DMS 273 treated with DMSO at 0.1 percent for 48 hours (cell line): ENCODE data around the gene CFAP46.
"Not testable (repeated sequence)": the region's sequence is repeated elsewhere in the genome, so short reads cannot be mapped to it uniquely, and the experiment has no call there.

ENCODE experiments used
- DNase-seq: peaks from one replicate; lab custom pipeline; 2025; lab: John Stamatoyannopoulos, UW

Gene CFAP46

GRCh38 chr10:132962623-132963429 is 20.5 kb upstream of the CFAP46 start:
- DNase-seq = no peak

GRCh38 chr10:132961787-132962622 is 19.6 kb upstream of the CFAP46 start:
- DNase-seq = no peak

GRCh38 chr10:132961420-132961786 is 19.0 kb upstream of the CFAP46 start:
- DNase-seq = no peak

- no peak for DNase-seq
These were observed 18.5 kb upstream of the CFAP46 start for GRCh38 chr10:132960631-132961419.

- DNase-seq = no peak
These were observed 17.7 kb upstream of the CFAP46 start for GRCh38 chr10:132960071-132960472.

GRCh38 chr10:132959559-132959961 is 17.2 kb upstream of the CFAP46 start:
- DNase-seq = no peak

GRCh38 chr10:132958883-132959558 is 16.7 kb upstream of the CFAP46 start:
- no peak for DNase-seq

- no peak for DNase-seq
These were observed 15.9 kb upstream of the CFAP46 start for GRCh38 chr10:132957981-132958882.

GRCh38 chr10:132957131-132957530 is 14.8 kb upstream of the CFAP46 start:
- DNase-seq = no peak

GRCh38 chr10:132956259-132956658 is 13.9 kb upstream of the CFAP46 start:
- not testable (repeated sequence) for DNase-seq

GRCh38 chr10:132955479-132955878 is 13.1 kb upstream of the CFAP46 start:
- DNase-seq = no peak

- DNase-seq = no peak
These were observed 11.1 kb upstream of the CFAP46 start for GRCh38 chr10:132953428-132953827.

- no peak for DNase-seq
These were observed 9.6 kb upstream of the CFAP46 start for GRCh38 chr10:132951926-132952325.

- no peak for DNase-seq
These were observed 6.0 kb upstream of the CFAP46 start for GRCh38 chr10:132948351-132948750.

GRCh38 chr10:132947843-132948242 is 5.5 kb upstream of the CFAP46 start:
- DNase-seq = no peak

GRCh38 chr10:132946806-132947546 is 4.6 kb upstream of the CFAP46 start:
- no peak for DNase-seq

GRCh38 chr10:132946311-132946710 is 3.9 kb upstream of the CFAP46 start:
- no peak for DNase-seq

GRCh38 chr10:132945894-132946255 is 3.5 kb upstream of the CFAP46 start:
- no peak for DNase-seq

- no peak for DNase-seq
These were observed 2.9 kb upstream of the CFAP46 start for GRCh38 chr10:132945125-132945893.
